Measurements from ENCODE around the gene HBE1. TPM values are rescaled to one million over a fixed set of nuclear protein-coding genes. Genes with fewer than 3 reads are reported as not detected.

Gene HBE1
- total and polyA plus RNA-seq, 9 of the 15 experiments (the other 6 are each of a cell fraction or from before 2014, with no cell fraction given), result 612 to 10,250 (median 2,181) TPM

DNA sequence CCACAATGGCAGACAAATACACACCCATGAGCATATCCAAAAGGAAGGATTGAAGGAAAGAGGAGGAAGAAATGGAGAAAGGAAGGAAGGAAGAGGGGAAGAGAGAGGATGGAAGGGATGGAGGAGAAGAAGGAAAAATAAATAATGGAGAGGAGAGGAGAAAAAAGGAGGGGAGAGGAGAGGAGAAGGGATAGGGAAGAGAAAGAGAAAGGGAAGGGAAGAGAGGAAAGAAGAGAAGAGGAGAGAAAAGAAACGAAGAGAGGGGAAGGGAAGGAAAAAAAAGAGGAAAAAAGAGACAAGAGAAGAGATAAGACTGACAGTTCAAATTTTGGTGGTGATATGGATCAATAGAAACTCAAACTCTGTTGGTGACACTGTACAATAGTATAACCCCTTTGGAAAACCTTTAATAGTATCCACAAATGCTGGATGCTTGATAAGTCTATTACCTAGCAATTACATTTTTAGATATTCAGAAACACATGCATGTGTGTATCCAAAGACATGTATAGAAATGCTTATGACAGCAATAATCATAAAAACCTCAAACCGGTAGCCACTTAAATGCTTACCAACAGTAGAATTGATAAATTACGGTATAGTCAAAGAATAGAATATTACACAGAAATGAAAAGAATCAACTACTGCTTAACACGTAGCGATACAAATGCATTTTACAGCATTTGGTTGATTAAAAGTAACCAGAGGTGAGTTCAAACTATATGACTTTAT is 34.2 kb downstream of the HBE1 start (continued):
- TF ChIP-seq, protein P1, sequence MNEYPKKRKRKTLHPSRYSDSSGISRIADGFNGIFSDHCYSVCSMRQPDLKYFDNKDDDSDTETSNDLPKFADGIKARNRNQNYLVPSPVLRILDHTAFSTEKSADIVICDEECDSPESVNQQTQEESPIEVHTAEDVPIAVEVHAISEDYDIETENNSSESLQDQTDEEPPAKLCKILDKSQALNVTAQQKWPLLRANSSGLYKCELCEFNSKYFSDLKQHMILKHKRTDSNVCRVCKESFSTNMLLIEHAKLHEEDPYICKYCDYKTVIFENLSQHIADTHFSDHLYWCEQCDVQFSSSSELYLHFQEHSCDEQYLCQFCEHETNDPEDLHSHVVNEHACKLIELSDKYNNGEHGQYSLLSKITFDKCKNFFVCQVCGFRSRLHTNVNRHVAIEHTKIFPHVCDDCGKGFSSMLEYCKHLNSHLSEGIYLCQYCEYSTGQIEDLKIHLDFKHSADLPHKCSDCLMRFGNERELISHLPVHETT (CRISPR knock-in tag; conservative IDR thresholded peaks at IDR 0.05 in 1 of 2, IDR thresholded peaks at IDR 0.05 in 1 of 2), result 0 out of 4 replicates have a peak, but pooled peaks of 1 of the 2 experiments have one; percentile 7
- TF ChIP-seq NFATC3 (IDR thresholded peaks at IDR 0.05) (no peak), NFIC (IDR thresholded peaks at IDR 0.05) (no peak), SMAD4 (CRISPR knock-in tag; conservative IDR thresholded peaks at IDR 0.05) (no peak), RBM22 (IDR thresholded peaks at IDR 0.05; ENCODE audit: low read depth, low read length, poor library complexity, severe bottlenecking) (no peak), HMG20B (CRISPR knock-in tag; IDR thresholded peaks at IDR 0.05) (no peak), TAF1 (IDR thresholded peaks at IDR 0.05; ENCODE audit: control insufficient read depth, extremely low read depth, insufficient read depth, low read length, severe bottlenecking) (no peak), L3MBTL2 (IDR thresholded peaks at IDR 0.05) (no peak), ZNF239 (CRISPR knock-in tag; IDR thresholded peaks at IDR 0.05) (no peak), TAF7 (tag; IDR thresholded peaks at IDR 0.05) (no peak), MIER1 (IDR thresholded peaks at IDR 0.05; ENCODE audit: low read depth) (peak; percentile 67; the same call in 1 of the 2 replicates), KDM1A (IDR thresholded peaks at IDR 0.05) (peak in 1 of 2 experiments; percentile 49; a peak in 2 of 4 replicates), ARID2 (IDR thresholded peaks at IDR 0.05) (peak; percentile 56), DNMT1 (IDR thresholded peaks at IDR 0.05) (peak; percentile 37; the same call in 1 of the 2 replicates), TBL1XR1 (IDR thresholded peaks at IDR 0.05; ENCODE audit: low read length in 2 of 2) (no peak), MEF2D (tag; conservative IDR thresholded peaks at IDR 0.05; ENCODE audit: low read depth) (peak; percentile 71; the same call in 1 of the 2 replicates), CREB1 (IDR thresholded peaks at IDR 0.05) (no peak), CREB1 (CRISPR knock-in tag; IDR thresholded peaks at IDR 0.05) (no peak), FIP1L1 (IDR thresholded peaks at IDR 0.05; ENCODE audit: low read depth, low read length, poor library complexity, severe bottlenecking) (no peak), HDGF (IDR thresholded peaks at IDR 0.05) (peak; percentile 85)
- TF ChIP-seq, protein P2, sequence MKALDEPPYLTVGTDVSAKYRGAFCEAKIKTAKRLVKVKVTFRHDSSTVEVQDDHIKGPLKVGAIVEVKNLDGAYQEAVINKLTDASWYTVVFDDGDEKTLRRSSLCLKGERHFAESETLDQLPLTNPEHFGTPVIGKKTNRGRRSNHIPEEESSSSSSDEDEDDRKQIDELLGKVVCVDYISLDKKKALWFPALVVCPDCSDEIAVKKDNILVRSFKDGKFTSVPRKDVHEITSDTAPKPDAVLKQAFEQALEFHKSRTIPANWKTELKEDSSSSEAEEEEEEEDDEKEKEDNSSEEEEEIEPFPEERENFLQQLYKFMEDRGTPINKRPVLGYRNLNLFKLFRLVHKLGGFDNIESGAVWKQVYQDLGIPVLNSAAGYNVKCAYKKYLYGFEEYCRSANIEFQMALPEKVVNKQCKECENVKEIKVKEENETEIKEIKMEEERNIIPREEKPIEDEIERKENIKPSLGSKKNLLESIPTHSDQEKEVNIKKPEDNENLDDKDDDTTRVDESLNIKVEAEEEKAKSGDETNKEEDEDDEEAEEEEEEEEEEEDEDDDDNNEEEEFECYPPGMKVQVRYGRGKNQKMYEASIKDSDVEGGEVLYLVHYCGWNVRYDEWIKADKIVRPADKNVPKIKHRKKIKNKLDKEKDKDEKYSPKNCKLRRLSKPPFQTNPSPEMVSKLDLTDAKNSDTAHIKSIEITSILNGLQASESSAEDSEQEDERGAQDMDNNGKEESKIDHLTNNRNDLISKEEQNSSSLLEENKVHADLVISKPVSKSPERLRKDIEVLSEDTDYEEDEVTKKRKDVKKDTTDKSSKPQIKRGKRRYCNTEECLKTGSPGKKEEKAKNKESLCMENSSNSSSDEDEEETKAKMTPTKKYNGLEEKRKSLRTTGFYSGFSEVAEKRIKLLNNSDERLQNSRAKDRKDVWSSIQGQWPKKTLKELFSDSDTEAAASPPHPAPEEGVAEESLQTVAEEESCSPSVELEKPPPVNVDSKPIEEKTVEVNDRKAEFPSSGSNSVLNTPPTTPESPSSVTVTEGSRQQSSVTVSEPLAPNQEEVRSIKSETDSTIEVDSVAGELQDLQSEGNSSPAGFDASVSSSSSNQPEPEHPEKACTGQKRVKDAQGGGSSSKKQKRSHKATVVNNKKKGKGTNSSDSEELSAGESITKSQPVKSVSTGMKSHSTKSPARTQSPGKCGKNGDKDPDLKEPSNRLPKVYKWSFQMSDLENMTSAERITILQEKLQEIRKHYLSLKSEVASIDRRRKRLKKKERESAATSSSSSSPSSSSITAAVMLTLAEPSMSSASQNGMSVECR (CRISPR knock-in tag; IDR thresholded peaks at IDR 0.05), result no peak
- TF ChIP-seq, protein P3, sequence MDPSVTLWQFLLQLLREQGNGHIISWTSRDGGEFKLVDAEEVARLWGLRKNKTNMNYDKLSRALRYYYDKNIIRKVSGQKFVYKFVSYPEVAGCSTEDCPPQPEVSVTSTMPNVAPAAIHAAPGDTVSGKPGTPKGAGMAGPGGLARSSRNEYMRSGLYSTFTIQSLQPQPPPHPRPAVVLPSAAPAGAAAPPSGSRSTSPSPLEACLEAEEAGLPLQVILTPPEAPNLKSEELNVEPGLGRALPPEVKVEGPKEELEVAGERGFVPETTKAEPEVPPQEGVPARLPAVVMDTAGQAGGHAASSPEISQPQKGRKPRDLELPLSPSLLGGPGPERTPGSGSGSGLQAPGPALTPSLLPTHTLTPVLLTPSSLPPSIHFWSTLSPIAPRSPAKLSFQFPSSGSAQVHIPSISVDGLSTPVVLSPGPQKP (CRISPR knock-in tag; IDR thresholded peaks at IDR 0.05), result no peak

Data from K562 (cell line).